GM10266 (cell line): ENCODE results near the gene SLCO2A1.

Experiments
- DNase-seq: peaks from one replicate; pipeline ENCODE4 v3.0.0; 2012; ENCODE audit errors: extremely low spot score
- CTCF ChIP-seq: IDR thresholded peaks from 2 replicates; pipeline ENCODE4 v1.5.1; 2012; ENCODE audit warnings: mild to moderate bottlenecking, low read depth; ENCODE audit not compliant: control insufficient read depth, insufficient read depth; ENCODE audit errors: missing control alignments

SLCO2A1 gene

GRCh38 chr3:134033315-134033996 is 3.7 kb upstream of the SLCO2A1 start:
- DNase-seq: no peak

DNA sequence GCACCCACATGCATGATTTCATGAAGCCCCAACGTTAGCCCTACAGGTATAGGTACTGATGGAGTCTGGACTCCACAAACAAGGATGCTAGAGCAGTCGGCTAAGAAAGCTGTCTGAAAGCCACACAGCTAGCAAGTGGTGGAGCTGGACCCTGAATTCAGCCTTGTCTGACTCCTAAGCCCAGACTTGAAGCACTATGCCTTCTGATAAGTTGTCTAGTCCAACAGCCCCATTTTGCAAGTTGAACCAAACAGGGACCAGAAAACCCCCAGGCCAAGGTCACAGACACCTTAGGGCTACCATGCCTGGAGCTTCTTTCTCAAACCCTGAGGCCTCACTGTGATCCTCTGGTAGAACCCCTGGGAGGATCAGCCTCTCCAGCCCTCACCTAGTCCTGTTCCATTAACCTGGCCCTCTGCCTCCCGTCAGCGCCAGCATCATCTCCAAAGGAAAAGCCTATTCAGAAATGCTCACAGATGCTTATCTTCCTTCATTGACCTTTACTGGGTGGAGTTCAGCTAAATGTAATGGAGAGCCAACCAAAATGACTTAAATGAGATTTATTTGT is 1.7 kb upstream of the SLCO2A1 start:
- DNase-seq: no peak
- no peak for TF ChIP-seq CTCF

More at GRCh38 chr3:134033315-134033996, 3.7 kb upstream of the SLCO2A1 start:
- TF ChIP-seq CTCF: no peak

DNA sequence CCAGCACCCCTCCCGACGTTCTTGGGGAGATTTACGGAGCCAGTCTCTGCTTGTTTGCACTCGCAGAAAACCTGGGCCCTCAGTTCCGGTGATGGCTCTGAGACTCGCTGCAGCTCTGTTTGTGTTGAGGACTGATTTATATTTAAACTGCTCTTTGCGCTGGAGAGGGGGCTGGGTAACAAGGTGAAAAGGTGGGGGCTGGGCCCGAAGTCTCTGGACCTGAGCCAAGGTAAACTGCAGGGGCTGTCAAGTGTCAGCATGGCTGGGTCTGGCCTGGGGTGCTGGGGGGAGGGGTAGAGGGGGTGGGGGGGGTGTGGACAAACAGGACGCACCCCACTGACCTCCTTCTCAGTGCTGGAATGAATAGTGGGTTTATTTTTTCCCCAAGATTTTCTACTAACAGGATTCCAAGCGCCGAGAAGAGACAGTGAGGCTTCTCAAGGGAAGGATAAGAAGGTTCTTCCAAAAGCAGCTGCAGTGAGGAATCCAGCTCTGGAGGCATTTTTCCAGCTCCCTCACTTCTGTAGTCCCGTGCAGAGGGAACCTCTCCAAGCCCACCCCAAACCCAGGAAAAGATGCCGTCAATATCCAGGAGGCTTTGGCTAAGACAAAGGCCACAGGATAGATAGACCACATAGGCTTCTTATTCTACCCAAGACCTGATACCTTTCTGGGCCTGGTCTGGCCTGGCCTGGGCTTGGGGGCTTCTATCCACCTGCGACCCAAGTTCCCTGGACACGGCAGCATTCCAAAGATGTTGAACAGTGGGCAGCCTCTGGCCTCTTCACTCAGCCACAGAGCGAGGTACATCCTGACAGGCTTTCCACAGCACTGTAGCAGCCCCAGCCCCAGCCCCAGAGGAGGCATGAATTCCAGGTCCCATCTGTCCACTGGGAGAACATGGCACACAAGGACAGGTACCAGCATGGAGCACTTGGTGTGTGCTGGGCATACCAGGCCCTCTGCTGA is 938 bp upstream of the SLCO2A1 start:
- TF ChIP-seq CTCF: no peak
- DNase-seq: no peak

DNA sequence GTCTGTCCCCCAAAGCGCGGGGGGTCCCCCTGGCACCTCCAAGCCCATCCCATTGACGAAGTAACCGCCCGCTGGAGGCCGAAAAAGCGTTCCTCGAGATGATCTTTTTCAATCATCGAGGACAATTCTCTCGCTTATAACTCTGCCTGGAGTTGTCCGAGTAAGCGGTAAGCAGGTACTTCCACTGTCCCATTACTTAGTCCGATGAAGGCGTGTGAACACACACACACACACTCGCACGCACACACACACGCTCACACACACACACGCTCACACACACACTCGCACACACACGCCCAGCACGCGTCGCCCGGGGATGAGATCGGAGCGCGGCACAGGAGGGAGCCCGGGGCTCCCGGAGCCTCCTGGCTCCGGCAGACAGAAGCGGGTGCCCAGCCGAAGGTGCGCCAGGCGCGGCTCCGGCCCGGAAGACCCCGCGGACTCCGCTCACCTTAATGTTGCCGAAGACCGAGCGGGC is 430 bp downstream of the SLCO2A1 start:
- no peak for DNase-seq
- TF ChIP-seq CTCF: no peak

DNA sequence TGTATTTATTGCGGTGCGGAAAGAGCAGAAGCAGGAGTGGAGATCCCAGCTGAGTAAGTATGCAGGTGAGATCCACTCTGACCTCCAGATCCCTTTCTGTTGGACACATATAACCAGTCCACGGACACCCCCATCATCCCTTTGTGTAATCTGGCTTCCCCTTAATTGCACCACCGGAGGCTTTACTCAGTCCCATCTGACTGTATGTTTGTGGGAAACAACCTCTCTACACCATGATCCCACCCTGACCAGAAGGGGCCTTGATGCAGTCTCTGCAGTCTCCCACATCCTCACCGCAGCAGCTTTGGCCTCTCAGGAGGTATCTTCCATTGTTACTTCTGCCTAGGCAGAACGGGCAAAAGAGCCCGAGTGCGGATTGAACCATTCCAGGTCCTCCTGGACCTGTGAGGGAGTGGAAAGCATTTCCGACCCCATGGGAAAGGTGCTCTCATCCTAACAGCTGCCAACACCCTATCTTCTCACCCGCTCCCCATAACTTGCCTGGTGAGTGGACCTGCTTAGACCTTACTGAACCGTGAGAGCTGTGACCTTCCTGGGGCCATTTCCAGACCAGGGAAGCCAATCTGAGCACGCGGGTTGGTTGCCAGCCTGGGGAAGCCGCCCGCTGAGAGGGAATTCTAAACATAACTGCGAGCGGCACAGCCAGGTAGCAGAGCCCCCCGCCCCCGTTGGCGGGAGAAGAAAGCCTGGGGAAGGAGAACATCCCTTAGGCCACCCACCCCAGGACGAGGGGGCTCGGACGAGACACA is 1.1 kb downstream of the SLCO2A1 start:
- no peak for TF ChIP-seq CTCF
- no peak for DNase-seq

DNA sequence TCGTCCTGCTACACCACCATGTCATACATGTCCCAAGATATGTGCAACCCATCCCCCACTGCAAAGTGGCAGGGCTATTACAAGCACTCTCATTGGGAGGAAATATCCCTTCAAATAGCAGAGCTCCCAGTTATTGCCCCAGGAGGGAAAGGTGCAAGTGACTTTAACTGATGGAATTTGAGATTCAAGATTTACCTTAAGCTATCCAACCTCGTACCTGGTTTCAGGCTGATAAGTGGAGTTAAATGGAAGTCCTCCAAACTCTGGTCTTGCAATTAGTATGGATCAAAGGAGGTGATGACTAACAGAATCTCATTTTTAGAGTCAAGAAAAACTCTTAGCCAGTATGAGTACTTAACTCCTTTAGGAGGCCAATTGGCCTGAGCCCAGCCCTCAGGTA is 2.1 kb downstream of the SLCO2A1 start:
- DNase-seq: no peak

More for the DNA sequence above, 2.1 kb downstream of the SLCO2A1 start:
- no peak for TF ChIP-seq CTCF
